H9 (cell line): ENCODE measurements around the gene ECEL1. TPM values are rescaled to one million over a fixed set of nuclear protein-coding genes. Genes with fewer than 3 reads are reported as not detected.

Source experiments
- DNase-seq: peaks from one replicate; pipeline ENCODE4 v3.0.0-alpha.2; 2017
- H2AFZ ChIP-seq: one replicate; pipeline ENCODE4 v1.6.1; 2013; ENCODE audit warnings: mild to moderate bottlenecking, low read length, control low read depth, moderate library complexity
- H2AK5ac ChIP-seq: 2 replicates; pipeline ENCODE4 v1.6.1; 2013; ENCODE audit warnings: low read length, control low read depth, mixed read lengths; ENCODE audit not compliant: insufficient read length
- H2BK120ac ChIP-seq: one replicate; pipeline ENCODE4 v1.6.1; 2013; ENCODE audit warnings: low read depth, mild to moderate bottlenecking, low read length, control low read depth, inconsistent platforms; ENCODE audit not compliant: poor library complexity, severe bottlenecking
- H2BK12ac ChIP-seq: 2 replicates; pipeline ENCODE4 v1.6.1; 2013; ENCODE audit warnings: low read length, control low read depth, mixed read lengths, low read depth; ENCODE audit not compliant: insufficient read length
- H2BK15ac ChIP-seq: 2 replicates; pipeline ENCODE4 v1.6.1; 2013; ENCODE audit warnings: low read depth, low read length, control low read depth
- H2BK20ac ChIP-seq: one replicate; pipeline ENCODE4 v1.6.1; 2013; ENCODE audit warnings: low read depth, mild to moderate bottlenecking, low read length, control low read depth, inconsistent platforms; ENCODE audit not compliant: poor library complexity, severe bottlenecking
- H2BK5ac ChIP-seq: 2 replicates; pipeline ENCODE4 v1.6.1; 2013; ENCODE audit warnings: low read length, control low read depth, mixed read lengths; ENCODE audit not compliant: insufficient read length
- H3K14ac ChIP-seq: 2 replicates; pipeline ENCODE4 v1.6.1; 2013; ENCODE audit warnings: low read length, control low read depth; ENCODE audit not compliant: insufficient read depth
- H3K18ac ChIP-seq: 2 replicates; pipeline ENCODE4 v1.6.1; 2013; ENCODE audit warnings: low read depth, mild to moderate bottlenecking, mixed read lengths, low read length, control low read depth; ENCODE audit not compliant: insufficient read length
- H3K23ac ChIP-seq: 2 replicates; pipeline ENCODE4 v1.6.1; 2013; ENCODE audit warnings: low read length, control low read depth, mixed read lengths, low read depth; ENCODE audit not compliant: insufficient read length
- H3K23me2 ChIP-seq: 2 replicates; pipeline ENCODE4 v1.6.1; 2013; ENCODE audit warnings: low read depth, mild to moderate bottlenecking, mixed read lengths, low read length, control low read depth; ENCODE audit not compliant: insufficient read length, poor library complexity, severe bottlenecking
- H3K27ac ChIP-seq: 2 replicates; pipeline ENCODE4 v1.5.1; 2013; ENCODE audit warnings: low read length, control low read depth, mixed read lengths, low read depth; ENCODE audit not compliant: insufficient read length
- H3K27me3 ChIP-seq: 2 replicates; pipeline ENCODE4 v1.6.1; 2013; ENCODE audit warnings: low read length, control low read depth, inconsistent platforms; ENCODE audit not compliant: insufficient read depth
- H3K4ac ChIP-seq: 2 replicates; pipeline ENCODE4 v1.6.1; 2013; ENCODE audit warnings: low read depth, mild to moderate bottlenecking, control low read depth, inconsistent platforms, low read length, moderate library complexity
- H3K4me1 ChIP-seq: 2 replicates; pipeline ENCODE4 v1.6.1; 2013; ENCODE audit warnings: low read length, control low read depth, inconsistent platforms; ENCODE audit not compliant: insufficient read depth
- H3K4me2 ChIP-seq: 2 replicates; pipeline ENCODE4 v1.6.1; 2013; ENCODE audit warnings: low read length, control low read depth, mixed read lengths; ENCODE audit not compliant: insufficient read length, insufficient read depth
- H3K56ac ChIP-seq: 2 replicates; pipeline ENCODE4 v1.6.1; 2013; ENCODE audit warnings: low read depth, mild to moderate bottlenecking, mixed read lengths, low read length, control low read depth; ENCODE audit not compliant: insufficient read length
- H3K79me1 ChIP-seq: 2 replicates; pipeline ENCODE4 v1.6.1; 2013; ENCODE audit warnings: low read depth, mild to moderate bottlenecking, moderate library complexity, low read length, control low read depth, inconsistent platforms; ENCODE audit not compliant: insufficient read depth, poor library complexity, severe bottlenecking
- H3K79me2 ChIP-seq: 2 replicates; pipeline ENCODE4 v1.6.1; 2013; ENCODE audit warnings: low read length, control low read depth, inconsistent platforms; ENCODE audit not compliant: insufficient read depth
- H3K9ac ChIP-seq: 2 replicates; pipeline ENCODE4 v1.6.1; 2013; ENCODE audit warnings: low read length, control low read depth, mixed read lengths; ENCODE audit not compliant: insufficient read length; ENCODE audit errors: extremely low read depth
- H3K9me3 ChIP-seq: one replicate; pipeline ENCODE4 v1.6.1; 2013; ENCODE audit warnings: low read depth, low read length, inconsistent platforms; ENCODE audit not compliant: control insufficient read depth
- H3T11ph ChIP-seq: one replicate; pipeline ENCODE4 v1.6.1; 2013; ENCODE audit warnings: mild to moderate bottlenecking, low read length, control low read depth, inconsistent platforms
- H4K20me1 ChIP-seq: one replicate; pipeline ENCODE4 v1.6.1; 2013; ENCODE audit not compliant: control insufficient read depth, insufficient read length, insufficient read depth
- H4K5ac ChIP-seq: 2 replicates; pipeline ENCODE4 v1.6.1; 2013; ENCODE audit warnings: low read depth, mild to moderate bottlenecking, mixed read lengths, low read length, control low read depth; ENCODE audit not compliant: insufficient read length
- H4K8ac ChIP-seq: replicated peaks from 2 replicates; pipeline ENCODE4 v1.6.1; 2013; ENCODE audit warnings: low read length, control low read depth, mixed read lengths, low read depth; ENCODE audit not compliant: insufficient read length
- H4K91ac ChIP-seq: 2 replicates; pipeline ENCODE4 v1.6.1; 2013; ENCODE audit warnings: low read depth, mild to moderate bottlenecking, moderate library complexity, mixed read lengths, low read length, control low read depth; ENCODE audit not compliant: insufficient read length
- H3K27ac Mint-ChIP-seq, 3 experiments: 2 replicates in 2 of 3; 3 replicates in 1 of 3; pipeline ENCODE4 v1.8.0; 2020 to 2021; ENCODE audit warnings: mixed read lengths in 3 of 3, mild to moderate bottlenecking in 1 of 3, moderate library complexity in 1 of 3
- H3K27me3 Mint-ChIP-seq: 2 replicates; pipeline ENCODE4 v1.8.0; 2021; ENCODE audit warnings: low read depth, mild to moderate bottlenecking, moderate library complexity, mixed read lengths
- H3K36me3 Mint-ChIP-seq, 3 experiments: 2 replicates in 2 of 3; 3 replicates in 1 of 3; pipeline ENCODE4 v1.8.0; 2020 to 2021; ENCODE audit warnings: low read depth in 3 of 3, mixed read lengths in 3 of 3; ENCODE audit not compliant: insufficient read depth in 1 of 3
- H3K4me1 Mint-ChIP-seq, 2 experiments: 2 replicates each; pipeline ENCODE4 v1.8.0; 2020; ENCODE audit warnings: mixed read lengths in 2 of 2
- H3K4me3 Mint-ChIP-seq, 2 experiments: 2 replicates in 1 of 2; 3 replicates in 1 of 2; pipeline ENCODE4 v1.8.0; 2020 to 2021; ENCODE audit warnings: mild to moderate bottlenecking in 2 of 2, mixed read lengths in 2 of 2, moderate library complexity in 1 of 2
- H3K9me3 Mint-ChIP-seq, 2 experiments: 2 replicates in 1 of 2; 3 replicates in 1 of 2; pipeline ENCODE4 v1.8.0; 2020; ENCODE audit warnings: mild to moderate bottlenecking in 2 of 2, mixed read lengths in 2 of 2, moderate library complexity in 1 of 2
- CTCF ChIP-seq: fragments of 200-600 bp; sonication (generic); conservative IDR thresholded peaks from 3 replicates; pipeline ENCODE4 v1.8.0; 2021; ENCODE audit warnings: antibody characterized with exemption, mild to moderate bottlenecking
- WGBS: extraction: QIAGEN DNeasy Blood & Tissue Kit; methylation state at CpG from one replicate; pipeline ENCODE4 v1.1.7; 2013; ENCODE audit warnings: missing lambda C conversion rate, low lambda C conversion rate, mixed read lengths; ENCODE audit not compliant: insufficient read length; ENCODE audit errors: extremely low coverage; 5-methylcytosine and 5-hydroxymethylcytosine counted together
- total RNA-seq: library from RNA; stranded (reverse); gene quantifications from 2 replicates; pipeline ENCODE4 v1.2.1, GENCODE V29; 2021

The ECEL1 gene
- total RNA-seq, 1 experiment from 2014 or later, result 8.4 TPM

GRCh38 chr2:232480201-232481190 lies 7.1 kb downstream of the ECEL1 start:
- DNase-seq, result peak; percentile 23
- Histone ChIP-seq H3T11ph (no peak overlapping the region), H3K9ac (no peak overlapping the region), H2AK5ac (no peak overlapping the region), H2BK20ac (no peak overlapping the region), H2BK5ac (no peak overlapping the region), H4K5ac (no peak overlapping the region), H4K20me1 (no peaks in the 10 kb centered on the region), H2BK15ac (no peak overlapping the region), H3K27ac (no peak overlapping the region), H2BK12ac (no peak overlapping the region), H3K79me2 (no peaks in the 10 kb centered on the region), H3K14ac (no peak overlapping the region), H3K23me2 (peaks cover 2% of the 10 kb centered on the region), H3K79me1 (no peaks in the 10 kb centered on the region), H2BK120ac (no peak overlapping the region), H3K9me3 (no peaks in the 10 kb centered on the region), H3K27me3 (peaks cover 14% of the 10 kb centered on the region), H4K8ac (no peak overlapping the region), H3K4ac (no peak overlapping the region), H4K91ac (no peak overlapping the region), H3K18ac (no peak overlapping the region), H3K4me1 (no peaks in the 10 kb centered on the region), H2AFZ (no peak overlapping the region), H3K23ac (no peak overlapping the region), H3K4me2 (no peak overlapping the region), H3K56ac (no peak overlapping the region)
- Mint-ChIP-seq H3K9me3 (no peaks in the 10 kb centered on the region), H3K4me3 (no peak overlapping the region), H3K36me3 (peaks cover 0 to 8% (median 0%) of the 10 kb centered on the region in 3 experiments; a peak in 3 of 7 replicates), H3K27me3 (peaks cover 50% of the 10 kb centered on the region), H3K4me1 (peaks cover 9 to 10% of the 10 kb centered on the region in 2 experiments), H3K27ac (no peak overlapping the region)
- no CpG with 5 or more reads among the region's 26 CpGs for WGBS
- no peak for TF ChIP-seq CTCF
